DMS153 treated with DMSO at 0.1 percent for 48 hours (cell line): ENCODE measurements around the gene CADM2.
"Not testable (repeated sequence)": the region's sequence is repeated elsewhere in the genome, so short reads cannot be mapped to it uniquely, and the experiment has no call there.

Experiments used
- DNase-seq: peaks from one replicate; lab custom pipeline; 2025; ENCODE audit not compliant: unreplicated experiment; lab: John Stamatoyannopoulos, UW

CADM2 gene

DNA sequence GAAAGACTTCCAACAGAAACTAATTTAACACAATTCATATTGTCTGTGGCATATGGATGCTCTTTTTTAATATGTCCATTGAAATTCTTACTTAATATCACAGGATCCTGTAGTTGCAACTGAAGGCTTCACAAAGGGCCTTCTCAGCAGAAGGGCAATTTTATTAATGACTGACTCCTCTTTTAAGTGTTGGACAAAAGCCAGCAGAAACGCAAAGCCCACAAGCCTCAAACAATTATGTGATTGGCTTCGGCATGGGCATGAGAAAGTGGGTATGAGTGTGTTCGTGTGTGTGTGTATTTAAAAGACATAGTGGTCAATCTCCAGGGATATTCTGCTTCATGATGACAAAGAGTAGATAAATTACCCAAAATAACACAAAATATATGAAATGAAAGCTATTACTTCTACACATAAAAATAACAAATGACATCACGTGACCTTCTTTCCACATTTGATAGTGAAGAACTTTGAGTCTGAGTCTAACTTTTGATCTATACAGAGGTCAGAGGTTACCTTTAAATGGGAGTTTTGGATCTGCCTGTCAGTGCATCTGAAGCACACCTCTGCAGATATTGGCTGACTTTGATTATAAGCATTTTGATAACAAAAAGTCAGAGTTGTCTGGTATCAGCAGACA, 496.9 kb downstream of the CADM2 start:
- DNase-seq, result no peak

DNA sequence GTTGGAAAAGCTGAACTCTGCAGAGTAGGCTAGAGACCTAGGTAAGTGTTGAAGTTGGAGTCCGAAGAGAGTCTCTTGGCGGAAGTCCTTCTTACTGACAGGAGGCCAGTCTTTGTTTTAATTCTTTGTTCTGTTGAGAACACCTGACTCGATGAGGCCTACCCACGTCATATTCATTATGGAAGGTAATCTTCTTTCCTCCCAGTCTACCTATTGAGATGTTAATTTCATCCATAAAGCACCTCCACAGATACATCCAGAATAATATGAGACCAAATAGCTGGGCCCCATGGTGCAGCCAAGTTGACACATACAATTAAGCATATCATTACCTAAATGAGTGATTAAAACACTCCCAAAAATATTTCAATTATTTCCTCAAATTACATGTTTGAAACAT, 515.5 kb downstream of the CADM2 start:
- DNase-seq, result no peak

DNA sequence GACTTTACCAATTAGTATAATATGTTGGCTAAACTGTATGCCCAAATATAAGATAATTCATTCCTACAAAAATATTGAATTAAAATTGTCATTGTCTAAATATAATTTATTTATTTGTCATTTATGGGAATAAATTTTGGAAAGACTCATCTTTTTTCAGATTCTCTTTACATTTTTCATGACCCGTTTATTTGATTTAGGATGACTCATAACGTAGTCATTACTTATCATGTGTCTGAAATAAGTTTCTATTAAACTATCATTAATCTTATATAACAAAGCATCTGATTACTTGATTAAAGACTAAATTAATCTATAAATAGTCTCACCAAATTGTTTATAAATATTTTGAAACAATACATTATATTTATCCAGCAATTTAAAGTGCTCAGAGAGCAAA, 516.6 kb downstream of the CADM2 start:
- no peak for DNase-seq

DNA sequence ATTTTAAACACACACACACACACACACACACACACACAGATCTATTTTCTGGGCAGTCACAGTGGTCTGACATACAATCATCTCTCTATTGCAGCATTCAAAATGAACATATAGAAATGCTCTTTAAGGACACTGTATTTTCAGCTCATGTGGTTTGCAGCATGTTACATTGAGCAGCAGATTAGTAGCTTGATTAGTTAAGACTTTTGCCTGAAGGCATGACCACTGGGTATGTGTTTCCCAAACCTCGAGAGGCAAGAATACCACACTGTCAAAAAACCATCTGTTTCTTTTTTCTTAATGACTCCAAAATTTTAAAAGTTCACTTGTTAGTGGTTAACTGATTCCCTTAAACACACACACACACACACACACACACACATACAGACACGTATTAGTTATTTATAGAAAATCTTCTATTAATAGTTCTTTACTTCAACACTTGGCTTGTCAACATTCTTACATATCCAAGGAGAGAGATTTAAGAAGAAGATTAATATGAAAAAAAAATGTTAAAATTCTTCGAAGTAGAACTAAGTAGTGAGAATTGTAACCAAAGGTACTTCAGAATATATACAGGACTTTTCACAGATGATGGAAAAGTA, 518.2 kb downstream of the CADM2 start:
- DNase-seq, result no peak

DNA sequence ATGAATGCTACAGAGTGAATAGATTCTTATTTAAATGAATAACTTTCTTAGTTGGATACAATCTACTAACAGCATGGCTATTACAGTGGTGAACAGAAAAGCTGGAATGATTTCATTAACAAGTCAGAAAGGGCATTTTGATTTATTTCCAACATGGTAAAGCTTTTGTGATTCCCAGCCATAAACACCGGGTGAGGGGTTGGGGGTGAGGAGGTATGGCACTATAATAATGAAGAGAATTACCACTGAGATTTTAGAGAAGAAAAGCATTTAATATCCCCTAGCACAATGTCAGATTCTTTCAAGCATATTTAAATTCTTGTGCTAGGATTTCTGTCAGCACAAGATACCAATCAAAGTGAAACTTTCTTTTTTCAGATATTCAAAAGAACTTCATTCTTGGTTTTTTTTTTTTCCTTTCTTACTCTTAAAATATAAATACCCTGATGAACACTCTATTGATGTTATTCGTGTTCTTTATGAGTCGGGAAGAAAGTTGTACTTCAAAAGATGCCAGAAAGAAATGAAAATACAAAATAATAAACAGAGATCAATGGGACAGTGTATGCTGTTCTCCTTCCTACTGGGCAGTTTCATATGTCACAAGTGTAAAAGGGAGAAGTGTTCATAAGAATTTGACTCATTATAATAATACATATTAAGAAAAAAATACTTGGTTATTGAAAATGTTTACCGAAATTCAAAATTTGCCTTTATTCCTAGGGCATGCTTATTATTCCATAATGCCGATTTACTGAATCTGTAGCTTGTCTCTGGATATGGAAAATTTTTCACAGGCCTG, 522.8 kb downstream of the CADM2 start:
- DNase-seq, result no peak

DNA sequence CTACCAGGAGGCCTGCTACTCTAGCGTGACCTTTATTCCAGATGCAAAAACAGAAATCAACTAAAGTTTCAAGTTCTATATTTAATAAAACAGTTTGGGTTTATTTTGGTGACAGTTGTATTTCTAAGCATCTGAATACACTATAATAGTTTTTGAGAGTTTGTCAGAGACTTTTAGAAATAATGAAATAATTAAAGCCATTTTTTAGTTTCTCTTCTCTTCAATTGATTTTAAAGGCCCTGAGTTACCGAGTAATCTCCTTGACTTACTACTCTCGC, 523.4 kb downstream of the CADM2 start:
- no peak for DNase-seq

DNA sequence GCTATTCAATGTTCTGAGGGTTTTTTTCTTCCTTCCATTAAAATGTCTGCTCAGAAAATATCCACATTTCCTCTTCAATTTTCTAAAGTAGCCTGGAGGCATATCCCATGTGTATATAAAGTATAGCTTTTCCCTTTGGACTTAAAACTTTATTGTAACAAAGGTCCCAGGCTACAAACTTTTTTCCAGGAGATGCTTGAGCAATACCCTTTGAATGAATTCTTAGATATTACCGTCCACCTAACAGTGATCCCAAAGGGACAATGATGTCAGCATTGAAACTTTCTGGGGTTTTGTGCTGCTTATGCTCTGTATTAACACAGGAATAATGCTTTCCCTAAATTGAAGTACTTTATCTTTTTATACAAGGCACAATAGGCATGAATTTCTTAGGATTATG, 525.2 kb downstream of the CADM2 start:
- no peak for DNase-seq

DNA sequence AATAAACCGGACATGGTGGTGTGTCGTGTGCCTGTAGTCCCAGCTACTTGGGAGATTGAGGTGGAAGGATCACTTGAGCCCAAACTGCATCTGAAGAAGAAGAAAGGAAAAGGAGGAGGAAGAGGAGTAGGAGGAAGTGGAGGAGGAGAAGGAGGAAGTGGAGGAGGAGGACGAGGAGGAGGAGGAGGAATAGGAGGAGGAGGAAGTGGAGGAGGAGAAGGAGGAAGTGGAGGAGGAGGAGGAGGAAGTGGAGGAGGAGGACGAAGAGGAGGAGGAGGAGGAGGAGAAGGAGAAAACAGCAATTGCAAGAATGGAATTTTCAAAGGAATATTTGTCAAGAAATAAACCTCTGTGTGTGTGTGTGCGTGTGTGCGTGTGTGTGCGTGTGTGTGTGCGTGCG, 528.6 kb downstream of the CADM2 start:
- DNase-seq, result no peak

DNA sequence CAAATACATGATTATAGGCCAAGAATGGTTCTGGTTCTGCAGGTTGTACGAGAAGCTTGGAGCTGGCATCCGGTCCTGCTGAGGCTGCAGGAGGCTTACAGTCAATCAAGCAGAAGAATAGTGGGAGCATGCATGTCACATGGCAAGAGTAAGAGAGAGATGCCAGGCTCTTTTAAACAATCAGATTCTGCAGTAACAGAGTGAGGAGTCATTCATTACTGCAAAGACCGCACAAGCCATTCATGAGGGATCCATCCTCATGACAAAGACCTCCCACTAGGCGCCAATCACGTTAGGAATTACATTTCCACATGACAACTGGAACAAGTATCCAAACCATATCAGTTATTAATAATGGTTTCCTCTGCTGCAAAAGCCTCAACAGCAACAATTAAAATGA, 536.8 kb downstream of the CADM2 start:
- no peak for DNase-seq

DNA sequence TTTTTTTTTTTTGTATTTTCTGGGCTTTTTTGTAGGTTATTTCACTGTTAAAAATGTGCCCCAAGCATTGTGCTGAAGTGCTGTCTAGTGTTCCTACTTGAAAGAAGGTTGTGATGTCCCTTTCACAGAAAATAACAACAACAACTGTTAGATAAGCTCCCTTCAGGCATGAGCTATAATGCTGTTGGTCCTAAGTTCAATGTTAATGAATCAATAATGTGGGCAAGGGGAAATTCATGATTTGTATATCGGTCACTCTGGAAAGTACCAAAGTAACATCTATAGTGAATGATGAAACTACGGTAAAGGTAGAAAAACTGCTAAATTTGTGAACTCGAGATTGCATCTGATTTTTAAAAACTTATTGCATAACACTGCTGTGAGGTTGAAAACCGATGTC, 539.4 kb downstream of the CADM2 start:
- no peak for DNase-seq

DNA sequence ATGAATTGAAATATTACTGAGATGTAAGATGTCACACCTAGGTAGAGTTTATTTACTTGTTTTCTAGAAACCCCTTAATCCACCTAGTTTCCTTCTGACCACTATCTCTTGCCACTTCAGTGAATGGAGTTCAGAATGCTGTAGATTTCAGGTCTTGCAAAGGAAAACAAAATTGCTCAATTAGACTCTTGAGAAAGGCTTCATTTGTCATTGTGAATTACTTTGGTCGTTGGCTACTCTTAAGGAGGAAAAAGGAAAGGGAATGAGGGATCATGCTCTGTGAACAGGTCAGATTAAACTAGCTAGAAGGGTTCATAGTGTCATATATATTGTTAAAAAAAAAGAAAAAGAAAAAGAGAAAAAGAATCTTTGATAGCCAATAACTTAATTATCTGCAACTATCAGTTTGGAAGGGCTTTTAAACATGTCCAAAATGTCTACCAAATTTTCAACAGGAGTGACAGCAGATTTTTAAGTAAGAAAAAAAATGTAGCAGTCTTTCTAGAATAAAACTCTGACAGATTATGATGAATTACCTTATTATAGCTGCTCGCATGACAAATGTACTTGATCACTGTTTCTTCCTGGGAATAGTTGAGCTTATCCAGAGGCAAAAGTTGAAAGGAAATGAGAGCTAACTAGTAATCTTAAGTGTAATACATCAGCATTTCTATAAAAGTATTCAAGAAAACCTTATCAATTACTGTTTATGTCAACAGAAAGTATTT, 543.5 kb downstream of the CADM2 start:
- DNase-seq, result no peak

DNA sequence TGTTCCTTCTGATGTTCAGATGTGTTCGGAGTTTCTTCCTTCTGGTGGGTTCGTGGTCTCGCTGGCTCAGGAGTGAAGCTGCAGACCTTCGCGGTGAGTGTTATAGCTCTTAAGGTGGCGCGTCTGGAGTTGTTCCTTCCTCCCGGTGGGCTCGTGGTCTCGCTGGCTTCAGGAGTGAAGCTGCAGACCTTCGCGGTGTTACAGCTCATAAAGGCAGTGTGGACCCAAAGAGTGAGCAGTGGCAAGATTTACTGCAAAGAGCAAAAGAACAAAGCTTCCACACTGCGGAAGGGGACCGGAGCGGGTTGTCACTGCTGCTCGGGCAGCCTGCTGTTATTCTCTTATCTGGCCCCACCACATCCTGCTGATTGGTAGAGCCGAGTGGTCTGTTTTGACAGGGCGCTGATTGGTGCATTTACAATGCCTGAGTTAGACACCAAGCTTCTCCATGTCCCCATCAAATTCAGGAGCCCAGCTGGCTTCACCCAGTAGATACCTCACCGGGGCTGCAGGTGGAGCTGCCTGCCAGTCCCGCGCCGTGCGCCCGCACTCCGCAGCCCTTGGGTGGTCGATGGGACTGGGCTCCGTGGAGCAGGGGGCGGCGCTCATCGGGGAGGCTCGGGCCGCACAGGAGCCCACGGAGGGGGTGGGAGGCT, 545.5 kb downstream of the CADM2 start:
- not testable (repeated sequence) for DNase-seq

DNA sequence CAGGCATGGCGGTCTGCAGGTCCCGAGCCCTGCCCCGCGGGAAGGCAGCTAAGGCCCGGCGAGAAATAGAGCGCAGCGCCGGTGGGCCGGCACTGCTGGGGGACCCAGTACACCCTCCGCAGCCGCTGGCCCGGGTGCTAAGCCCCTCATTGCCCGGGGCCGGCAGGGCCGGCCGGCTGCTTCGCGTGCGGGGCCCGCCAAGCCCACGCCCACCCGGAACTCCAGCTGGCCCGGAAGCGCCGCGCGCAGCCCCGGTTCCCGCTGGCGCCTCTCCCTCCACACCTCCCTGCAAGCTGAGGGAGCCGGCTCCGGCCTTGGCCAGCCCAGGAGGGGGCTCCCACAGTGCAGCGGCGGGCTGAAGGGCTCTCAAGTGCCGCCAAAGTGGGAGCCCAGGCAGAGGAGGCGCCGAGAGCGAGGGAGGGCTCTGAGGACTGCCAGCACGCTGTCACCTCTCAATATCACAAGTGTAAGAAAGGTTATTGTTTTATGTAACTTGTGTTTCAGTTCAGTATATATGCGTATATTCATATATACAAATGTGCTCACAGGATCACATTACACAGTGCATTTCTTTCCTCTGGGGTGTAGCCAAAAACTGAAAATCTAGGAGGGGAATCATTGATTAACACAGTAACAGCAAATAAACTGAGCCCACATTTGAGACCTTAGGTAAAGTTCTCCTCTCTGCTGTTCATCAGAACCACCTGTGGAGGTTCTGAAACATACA, 546.2 kb downstream of the CADM2 start:
- not testable (repeated sequence) for DNase-seq

DNA sequence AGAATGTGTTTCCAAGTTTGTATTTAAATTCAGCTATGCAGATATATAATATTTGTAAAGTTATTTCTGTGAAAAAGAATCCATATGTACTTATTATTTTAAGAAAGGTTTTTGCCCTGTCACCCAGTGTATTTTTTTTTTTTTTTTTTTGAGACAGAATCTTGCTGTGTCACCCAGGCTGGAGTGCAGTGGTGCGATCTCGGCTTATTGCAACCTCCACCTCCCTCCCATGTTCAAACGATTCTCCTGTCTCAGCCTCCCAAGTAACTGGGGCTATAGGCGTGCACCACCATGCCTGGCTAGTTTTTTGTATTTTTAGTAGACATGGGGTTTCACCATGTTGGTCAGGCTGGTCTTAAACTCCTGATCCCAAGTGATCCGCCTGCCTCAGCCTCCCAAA, 548.3 kb downstream of the CADM2 start:
- not testable (repeated sequence) for DNase-seq

DNA sequence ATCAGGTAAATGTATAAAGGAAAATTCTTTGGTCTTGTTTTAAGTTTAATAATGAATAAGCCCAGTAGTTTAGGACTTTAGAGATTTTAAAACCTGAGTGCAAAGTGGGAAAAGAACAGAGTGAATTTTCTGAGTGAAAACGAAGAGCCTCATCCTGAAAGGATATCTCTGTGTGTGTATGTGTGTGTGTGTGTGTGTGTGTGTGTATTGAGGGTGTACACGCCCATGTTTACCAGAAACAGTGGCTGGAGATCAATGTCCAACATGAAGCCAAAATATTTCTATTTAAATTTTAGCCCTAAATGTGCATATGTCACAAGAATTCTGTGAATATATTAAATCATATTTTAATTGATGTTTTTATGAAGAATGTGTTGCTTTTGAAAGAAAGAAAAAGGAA, 549.9 kb downstream of the CADM2 start:
- DNase-seq, result no peak

DNA sequence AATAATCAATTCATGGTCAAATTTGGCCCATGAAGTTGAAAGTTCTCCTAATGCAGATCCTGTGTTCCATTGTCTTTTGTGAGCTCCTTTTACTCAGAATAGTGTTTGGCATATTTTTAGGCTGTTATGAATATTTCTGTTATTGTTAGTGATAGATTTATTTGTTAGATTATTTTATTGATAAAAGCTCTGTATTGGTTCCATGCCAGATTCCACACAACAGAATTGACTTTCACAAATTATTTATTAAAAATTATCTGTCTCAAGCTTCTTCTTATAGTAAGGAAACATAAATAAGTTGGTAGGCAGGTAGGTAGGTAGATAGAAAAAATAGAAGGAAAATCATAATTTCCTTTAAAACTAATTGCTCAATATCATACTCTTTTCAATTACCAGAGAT, 557.4 kb downstream of the CADM2 start:
- no peak for DNase-seq

DNA sequence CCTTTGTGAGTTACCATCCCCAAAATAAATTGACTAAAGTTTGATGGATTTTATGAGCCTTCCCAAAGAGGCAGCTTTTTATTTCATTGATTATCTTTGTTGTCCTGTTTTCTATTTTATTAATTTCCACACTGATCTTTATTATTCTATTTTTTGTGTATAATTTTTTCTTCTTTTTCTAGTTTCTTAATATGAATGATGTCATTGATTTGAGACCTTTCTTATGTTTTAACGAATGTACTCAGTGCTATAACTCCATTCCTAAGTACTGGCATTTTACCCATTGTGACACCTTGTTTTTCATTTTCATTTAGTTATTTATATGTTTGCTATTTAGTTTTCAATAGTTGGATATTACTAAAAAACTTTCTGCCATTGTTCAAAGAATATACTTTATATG, 565.3 kb downstream of the CADM2 start:
- DNase-seq, result no peak

DNA sequence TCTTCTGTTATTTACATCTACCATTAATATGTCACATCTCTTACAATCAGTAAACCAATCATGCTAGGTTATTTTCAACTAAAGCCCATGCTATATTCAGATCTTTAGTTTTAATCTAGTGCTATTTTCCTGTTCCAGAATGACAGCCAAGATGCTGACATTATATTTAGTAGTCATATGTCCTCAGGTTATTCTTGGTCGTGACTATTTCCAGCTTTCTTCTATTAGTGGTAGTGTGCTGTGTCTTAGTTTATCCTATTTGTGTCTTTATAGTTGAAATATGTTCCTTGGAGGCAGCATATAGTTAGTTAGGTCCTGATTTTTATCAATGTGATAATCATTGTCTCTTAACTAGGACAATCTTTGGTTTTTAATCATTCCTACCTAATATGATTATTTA, 566.5 kb downstream of the CADM2 start:
- DNase-seq, result no peak

DNA sequence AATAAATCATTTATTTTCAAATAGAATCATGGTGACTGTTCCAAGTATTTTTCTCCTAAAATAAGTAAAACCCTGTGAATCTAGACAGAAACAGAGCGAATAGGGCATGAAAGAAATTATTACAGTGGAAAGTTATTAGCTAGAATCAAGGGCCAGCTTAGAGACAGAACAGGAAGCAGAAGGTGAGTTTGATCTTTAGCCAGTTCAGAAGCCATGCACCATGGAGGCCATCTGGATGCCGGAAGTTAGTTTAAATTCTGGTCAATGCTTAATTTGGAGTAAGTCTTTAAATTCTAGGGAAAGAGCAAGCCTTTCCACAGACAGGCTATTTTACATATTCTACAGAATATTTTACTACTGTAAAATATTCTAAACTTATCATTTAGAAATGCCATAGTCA, 574.8 kb downstream of the CADM2 start:
- no peak for DNase-seq

DNA sequence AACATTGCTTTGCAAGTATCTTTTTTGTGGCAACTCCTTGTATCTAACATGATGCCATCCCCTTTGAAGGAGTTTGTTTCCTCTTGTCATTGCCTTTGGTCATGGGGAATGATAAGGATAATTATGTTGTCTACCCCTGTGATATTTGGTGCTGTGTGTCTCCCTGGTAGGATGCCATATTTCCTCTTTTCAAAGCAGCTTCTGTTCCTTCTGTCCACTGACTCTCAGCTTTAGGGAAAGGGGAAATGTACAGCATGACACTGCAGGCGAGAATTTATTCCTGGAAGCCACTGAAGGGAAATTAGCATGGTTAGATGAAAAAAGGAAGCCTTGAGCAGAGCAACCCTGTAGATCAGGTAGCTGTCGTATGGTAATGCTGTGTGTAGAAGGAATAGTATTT, 576.7 kb downstream of the CADM2 start:
- no peak for DNase-seq

DNA sequence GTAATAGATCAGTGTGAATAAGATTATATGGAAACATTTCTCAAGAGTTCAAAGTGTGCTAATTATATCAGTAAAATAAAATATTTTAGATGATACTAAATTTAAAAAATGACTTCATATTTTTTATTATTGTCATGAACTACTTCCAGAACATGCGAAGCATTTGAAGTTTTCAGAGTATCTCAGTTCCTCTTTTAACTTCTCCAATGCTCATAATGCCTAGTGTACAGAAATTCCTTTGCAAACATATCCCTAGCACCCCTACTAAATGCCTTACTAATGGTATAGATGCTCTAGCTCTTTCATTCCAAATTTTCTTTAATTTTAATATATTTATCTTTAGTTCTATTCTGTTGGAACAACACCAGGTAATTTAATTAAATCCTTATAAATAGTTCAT, 580.4 kb downstream of the CADM2 start:
- no peak for DNase-seq
